HFF-Myc (cell line): ENCODE measurements around the gene PDE4D.
"Not testable (repeated sequence)": the region's sequence is repeated elsewhere in the genome, so short reads cannot be mapped to it uniquely, and the experiment has no call there.

Source experiments
- DNase-seq: peaks from one replicate; pipeline ENCODE4 v3.0.0-alpha.2; 2011; ENCODE audit warnings: low read depth; ENCODE audit errors: extremely low read depth
- H3K4me3 ChIP-seq: replicated peaks from 2 replicates; pipeline ENCODE4 v1.5.1; 2011; ENCODE audit warnings: low read depth, mild to moderate bottlenecking, control low read depth, low read length
- TF ChIP-seq, protein P1 (sequence below): IDR thresholded peaks from 2 replicates; pipeline ENCODE4 v1.5.1; 2012; ENCODE audit warnings: mild to moderate bottlenecking, low read depth, low read length, control low read depth; ENCODE audit errors: missing control alignments

The PDE4D gene

GRCh38 chr5:59319250-59319649, 574.3 kb downstream of the PDE4D start:
- no peak for DNase-seq
- TF ChIP-seq, protein P1, sequence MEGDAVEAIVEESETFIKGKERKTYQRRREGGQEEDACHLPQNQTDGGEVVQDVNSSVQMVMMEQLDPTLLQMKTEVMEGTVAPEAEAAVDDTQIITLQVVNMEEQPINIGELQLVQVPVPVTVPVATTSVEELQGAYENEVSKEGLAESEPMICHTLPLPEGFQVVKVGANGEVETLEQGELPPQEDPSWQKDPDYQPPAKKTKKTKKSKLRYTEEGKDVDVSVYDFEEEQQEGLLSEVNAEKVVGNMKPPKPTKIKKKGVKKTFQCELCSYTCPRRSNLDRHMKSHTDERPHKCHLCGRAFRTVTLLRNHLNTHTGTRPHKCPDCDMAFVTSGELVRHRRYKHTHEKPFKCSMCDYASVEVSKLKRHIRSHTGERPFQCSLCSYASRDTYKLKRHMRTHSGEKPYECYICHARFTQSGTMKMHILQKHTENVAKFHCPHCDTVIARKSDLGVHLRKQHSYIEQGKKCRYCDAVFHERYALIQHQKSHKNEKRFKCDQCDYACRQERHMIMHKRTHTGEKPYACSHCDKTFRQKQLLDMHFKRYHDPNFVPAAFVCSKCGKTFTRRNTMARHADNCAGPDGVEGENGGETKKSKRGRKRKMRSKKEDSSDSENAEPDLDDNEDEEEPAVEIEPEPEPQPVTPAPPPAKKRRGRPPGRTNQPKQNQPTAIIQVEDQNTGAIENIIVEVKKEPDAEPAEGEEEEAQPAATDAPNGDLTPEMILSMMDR: no peak
- no peak overlapping the region for H3K4me3 ChIP-seq

DNA sequence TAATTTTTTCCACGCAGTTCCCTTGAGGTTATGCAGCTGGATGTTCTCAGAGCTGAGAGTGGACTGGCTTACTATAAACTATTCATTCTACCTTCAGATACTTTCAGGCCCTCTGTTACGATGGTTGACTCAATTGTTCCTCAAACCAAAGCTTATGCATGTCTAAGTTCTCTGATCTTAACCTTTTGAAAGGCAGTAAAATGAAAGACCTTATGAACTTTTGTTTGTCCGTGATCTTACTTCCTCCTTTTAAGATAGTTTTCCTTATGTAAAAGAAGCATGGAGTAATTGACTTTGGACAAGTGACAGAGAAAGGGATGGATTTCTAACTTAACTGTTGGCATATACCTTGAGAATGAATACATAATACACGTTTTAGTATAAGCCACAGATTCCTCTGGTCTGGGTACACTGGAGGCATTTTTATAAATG, 575.7 kb downstream of the PDE4D start:
- DNase-seq: no peak
- no peak overlapping the region for H3K4me3 ChIP-seq
- TF ChIP-seq, protein P1: no peak

DNA sequence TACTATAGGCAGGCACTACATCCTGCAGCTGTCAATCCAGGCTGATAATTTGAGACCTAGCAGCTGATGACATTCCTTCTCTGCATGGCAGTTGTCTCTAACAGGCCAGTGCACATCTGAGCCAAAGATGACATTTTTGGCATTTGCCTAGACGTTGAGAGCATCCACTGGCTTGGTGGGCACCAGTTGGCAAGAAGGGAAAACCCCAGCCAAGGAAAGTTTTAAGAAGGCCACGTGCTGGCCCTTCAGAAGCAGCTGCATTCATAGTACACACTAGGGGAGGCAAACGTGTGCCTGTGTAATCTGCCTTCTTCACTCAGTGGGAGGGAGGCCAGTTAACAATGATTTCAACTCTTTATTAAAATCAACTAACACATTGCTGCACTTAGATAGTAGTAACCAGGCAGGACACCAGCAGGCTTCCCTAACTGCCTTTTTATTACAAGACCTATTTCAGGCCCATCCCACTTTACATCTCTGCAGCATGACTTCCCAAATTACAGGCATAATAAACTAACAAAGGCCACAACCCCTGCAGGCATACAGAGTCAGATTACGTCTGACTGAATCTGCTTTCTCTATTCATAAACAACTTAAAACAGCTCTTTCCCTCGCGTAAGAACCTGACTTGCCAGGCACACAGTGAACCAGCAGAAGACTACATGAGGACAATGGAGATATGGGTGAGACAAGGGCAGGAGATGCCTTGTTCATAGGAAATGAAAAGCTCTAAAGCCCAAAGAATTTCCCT, 576.3 kb downstream of the PDE4D start:
- TF ChIP-seq, protein P1: no peak
- H3K4me3 ChIP-seq: no peak overlapping the region
- DNase-seq: peak; percentile 69

DNA sequence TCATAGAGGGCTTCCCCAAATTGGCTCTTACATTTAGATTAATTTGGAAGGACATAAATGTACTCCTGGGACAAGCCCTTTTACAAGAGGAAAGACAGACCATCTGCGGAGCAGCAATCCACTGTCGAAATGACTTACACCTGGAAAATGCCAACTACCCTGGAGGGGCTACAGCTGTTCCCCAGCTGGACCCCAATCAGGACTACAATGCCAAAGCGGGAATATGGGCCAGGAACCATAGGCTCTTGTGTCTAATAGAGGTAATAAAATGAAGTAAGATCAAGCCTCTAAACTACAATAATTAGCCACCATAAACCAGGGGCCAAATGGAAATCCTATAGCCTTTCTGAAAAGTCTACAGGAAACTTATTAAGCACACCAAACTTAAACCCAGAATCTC, 581.3 kb downstream of the PDE4D start:
- DNase-seq: no peak
- H3K4me3 ChIP-seq: no peak overlapping the region
- TF ChIP-seq, protein P1: no peak

- not testable (repeated sequence) for H3K4me3 ChIP-seq, DNase-seq
These were observed 584.8 kb downstream of the PDE4D start for GRCh38 chr5:59308685-59309084.

GRCh38 chr5:59303289-59303716, 590.2 kb downstream of the PDE4D start:
- not testable (repeated sequence) for DNase-seq, H3K4me3 ChIP-seq

GRCh38 chr5:59302509-59302908, 591.0 kb downstream of the PDE4D start:
- not testable (repeated sequence) for DNase-seq, H3K4me3 ChIP-seq

DNA sequence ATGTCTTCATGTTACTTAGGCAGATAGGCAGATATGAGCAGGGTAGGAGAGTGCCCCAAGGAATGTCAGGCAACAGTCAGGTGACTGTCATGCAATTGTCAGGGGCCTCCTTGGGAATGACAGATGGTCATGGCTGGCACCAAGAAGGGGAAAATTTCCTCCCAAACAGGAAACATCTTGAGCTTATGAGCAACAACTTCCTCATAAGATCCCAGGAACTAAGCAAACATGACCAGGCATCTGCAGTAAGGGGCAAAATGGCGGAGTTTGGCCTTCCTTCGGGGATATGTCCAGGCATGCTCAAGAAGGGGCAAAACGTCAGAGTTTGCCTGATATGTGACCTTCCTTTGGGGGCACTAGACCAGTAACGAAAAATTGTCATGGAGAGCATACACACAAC, 591.8 kb downstream of the PDE4D start:
- no peak for DNase-seq
- TF ChIP-seq, protein P1: no peak
- H3K4me3 ChIP-seq: no peak overlapping the region
